GM12891 (cell line): ENCODE measurements around the gene PCNT.

Experiments
- PAX5 ChIP-seq: IDR thresholded peaks from 2 replicates; pipeline ENCODE4 v1.6.1; 2011; ENCODE audit warnings: low read length, moderate library complexity, mild to moderate bottlenecking; ENCODE audit not compliant: insufficient read depth, severe bottlenecking
- POLR2A ChIP-seq: IDR thresholded peaks from 2 replicates; pipeline ENCODE4 v1.6.1; 2011; ENCODE audit warnings: low read depth, low read length, control low read depth
- POLR2AphosphoS5 ChIP-seq: IDR thresholded peaks from 2 replicates; pipeline ENCODE4 v1.6.1; 2011; ENCODE audit warnings: low read depth, low read length, control low read depth
- POU2F2 ChIP-seq: IDR thresholded peaks from 2 replicates; pipeline ENCODE4 v1.6.1; 2011; ENCODE audit warnings: low read depth, mild to moderate bottlenecking, control low read depth, low read length, moderate library complexity
- SPI1 ChIP-seq: IDR thresholded peaks from 2 replicates; pipeline ENCODE4 v1.6.1; 2011; ENCODE audit warnings: low read depth, low read length, control low read depth
- TAF1 ChIP-seq: IDR thresholded peaks from 2 replicates; pipeline ENCODE4 v1.6.1; 2011; ENCODE audit warnings: low read depth, low read length, control low read depth

DNA sequence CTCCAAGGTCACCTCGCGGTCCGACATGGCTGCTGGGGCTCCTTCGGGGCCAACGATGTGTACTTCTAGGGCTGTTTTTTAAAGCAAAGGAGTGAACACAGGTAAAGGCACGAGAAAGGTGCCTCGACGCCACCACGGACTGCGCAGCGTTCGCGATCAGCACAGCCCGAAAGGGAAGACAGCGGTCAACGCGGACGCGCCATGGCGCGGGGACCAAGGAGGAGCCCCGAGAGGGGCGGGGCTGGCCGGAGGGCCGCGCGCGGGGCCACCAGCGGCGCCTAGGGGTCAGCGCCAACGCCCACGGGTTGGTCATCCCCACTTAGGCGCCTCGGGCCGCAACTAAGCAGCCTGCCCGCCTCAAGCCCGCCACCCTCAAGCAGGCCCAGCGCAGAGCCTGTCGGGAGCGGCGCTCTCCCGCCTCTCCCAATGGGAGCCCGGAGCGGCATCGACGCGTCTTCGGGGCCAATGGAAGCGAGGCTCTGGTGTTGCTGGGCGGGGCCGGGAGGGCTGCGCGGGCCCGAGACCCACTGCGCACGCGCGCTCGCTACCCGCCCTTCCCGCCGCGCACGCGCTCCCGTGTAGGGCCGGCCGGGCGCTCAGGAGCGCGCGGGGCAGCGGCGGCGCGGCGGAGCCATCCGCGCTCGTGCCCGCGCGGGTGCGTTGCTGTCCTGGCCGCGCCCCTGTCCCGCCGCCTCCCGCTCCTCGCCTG lies 134.5 kb downstream of the PCNT start, which contains the start of gene DIP2A:
- TF ChIP-seq POLR2A (peak; percentile 66; the same call in 1 of the 2 replicates), POLR2AphosphoS5 (peak; percentile 71), TAF1 (no peak), PAX5 (no peak), POU2F2 (peak; percentile 21; the same call in 1 of the 2 replicates), SPI1 (no peak)
